SH-SY5Y (cell line): ENCODE results near the gene SLC6A16.

Experiments used
- GATA2 ChIP-seq: IDR thresholded peaks from 2 replicates; pipeline ENCODE4 v1.6.1; 2011; ENCODE audit warnings: mild to moderate bottlenecking, low read depth, low read length
- GATA3 ChIP-seq: IDR thresholded peaks from 2 replicates; pipeline ENCODE4 v1.6.1; 2011; ENCODE audit warnings: low read depth, mild to moderate bottlenecking, low read length, moderate library complexity

Gene SLC6A16

DNA sequence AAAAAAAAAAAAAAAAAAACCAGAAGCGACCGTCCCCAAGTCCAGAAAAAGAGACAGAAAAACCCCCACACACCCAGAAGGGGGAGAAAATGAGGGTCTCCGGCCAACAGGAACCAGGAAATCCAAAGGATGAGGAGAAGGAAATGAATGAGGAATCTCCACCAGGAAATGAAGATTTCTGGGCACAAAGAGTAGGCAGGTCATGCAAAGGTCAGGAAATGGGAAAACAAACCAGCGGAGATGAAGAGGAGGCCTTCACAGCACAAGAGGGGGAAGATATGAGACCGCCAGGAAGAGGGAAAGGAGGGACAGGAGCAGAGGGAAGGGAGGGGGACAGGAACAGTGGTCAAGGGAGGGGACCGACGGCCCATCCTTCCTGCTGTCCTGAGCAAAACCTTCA, 31.4 kb upstream of the SLC6A16 start:
- TF ChIP-seq GATA2 (no peak), GATA3 (no peak)

DNA sequence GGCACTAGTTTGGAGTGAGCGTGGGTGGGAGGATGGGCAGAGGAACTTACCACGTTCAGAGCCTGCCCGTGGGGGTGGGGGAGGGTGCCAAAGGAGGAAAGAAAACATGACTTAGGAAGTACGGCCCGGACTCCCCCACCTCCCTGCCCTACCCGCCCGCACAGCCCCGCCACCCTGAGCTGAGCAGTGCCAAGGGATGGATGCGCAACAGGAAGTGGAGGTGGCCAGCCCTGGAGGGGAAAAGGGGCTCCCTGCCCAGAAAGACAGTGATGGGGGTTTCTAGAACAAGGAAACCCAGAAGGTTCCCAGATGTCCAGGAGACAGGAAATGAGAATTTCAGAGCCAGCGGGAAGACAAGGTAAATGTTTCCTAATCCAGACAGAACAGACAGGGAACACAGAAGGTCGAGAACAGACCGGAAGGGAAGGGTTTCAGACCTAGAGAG, 30.9 kb upstream of the SLC6A16 start:
- TF ChIP-seq GATA2 (no peak), GATA3 (no peak)

DNA sequence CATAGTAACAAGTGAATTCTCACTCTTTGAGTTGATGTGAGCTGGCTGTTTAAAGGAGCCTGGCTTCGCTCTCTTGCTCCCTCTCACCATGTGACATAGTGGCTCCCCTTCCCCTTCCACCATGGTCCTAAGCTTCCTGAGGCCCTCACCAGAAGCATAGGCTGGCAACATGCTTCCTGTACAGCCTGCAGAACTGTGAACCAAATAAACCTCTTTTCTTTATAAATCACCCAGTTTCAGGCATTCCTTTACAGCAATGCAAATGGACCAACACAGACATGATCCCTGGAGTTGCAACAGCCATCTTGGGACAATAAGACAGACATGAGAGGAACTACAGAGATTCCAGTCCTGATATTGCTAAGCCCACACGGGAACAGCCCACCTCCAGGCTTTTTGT, 24.6 kb upstream of the SLC6A16 start:
- TF ChIP-seq GATA3 (no peak), GATA2 (no peak)

DNA sequence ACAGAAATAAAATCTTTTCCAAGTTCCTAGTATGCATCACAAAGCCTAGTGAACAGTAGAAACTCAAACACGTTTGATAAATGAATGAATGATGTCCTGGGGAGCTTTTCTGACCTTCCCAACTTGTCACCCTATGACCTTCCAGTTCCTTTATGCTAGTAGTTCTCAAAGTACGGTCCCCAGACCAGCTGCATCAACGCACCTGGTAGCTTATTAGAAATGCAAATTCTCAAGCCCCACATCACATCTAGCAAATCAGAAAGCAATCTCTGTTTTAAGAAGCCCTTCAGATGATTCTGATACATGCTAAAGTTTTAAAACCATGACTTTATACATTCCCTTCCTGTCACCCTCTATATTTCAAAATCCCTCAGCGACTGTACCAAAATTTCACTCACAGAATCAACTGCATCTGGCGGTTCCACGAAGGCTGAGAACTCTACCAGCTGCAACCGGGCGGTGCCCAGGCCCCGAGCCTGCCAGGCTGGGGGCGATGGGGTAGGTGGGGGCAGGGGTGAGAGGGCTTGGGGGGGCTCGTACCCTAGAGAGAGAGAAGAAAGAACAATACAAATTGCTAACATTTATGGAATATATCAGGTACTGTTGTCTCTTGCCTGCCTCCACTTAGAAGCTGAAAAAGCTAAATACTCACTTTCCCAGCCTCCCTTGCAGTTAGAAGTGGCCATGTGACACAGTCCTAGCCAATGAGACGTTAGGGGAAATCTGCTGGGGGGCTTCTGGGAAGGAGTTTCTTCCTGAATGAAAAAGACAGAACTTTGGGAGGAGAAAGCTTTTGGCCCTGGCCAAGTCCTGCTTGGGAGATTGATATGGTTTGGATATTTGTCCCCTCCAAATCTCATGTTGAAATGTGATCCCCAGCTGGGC, 23.6 kb upstream of the SLC6A16 start:
- TF ChIP-seq GATA2 (no peak), GATA3 (no peak)

DNA sequence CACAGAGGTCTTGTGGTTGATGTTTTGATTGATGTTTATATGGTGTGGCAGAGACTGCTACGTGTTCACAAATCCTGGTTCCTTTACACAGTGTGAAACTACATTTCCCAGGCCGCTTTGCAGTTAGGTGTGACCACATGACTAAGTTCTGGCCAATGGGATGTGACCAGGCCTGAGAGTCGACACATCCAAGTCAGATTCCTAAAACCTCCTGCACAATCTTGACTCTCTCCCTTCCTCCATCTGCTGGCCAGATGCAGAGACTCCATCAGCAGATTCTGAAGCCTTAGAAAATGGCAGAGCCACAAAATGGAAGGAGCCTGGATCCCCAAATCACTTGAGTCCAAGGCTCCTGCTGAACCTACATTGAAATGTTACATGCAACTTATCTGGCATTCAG, 22.8 kb upstream of the SLC6A16 start:
- TF ChIP-seq GATA3, result no peak
- no peak for TF ChIP-seq GATA2

DNA sequence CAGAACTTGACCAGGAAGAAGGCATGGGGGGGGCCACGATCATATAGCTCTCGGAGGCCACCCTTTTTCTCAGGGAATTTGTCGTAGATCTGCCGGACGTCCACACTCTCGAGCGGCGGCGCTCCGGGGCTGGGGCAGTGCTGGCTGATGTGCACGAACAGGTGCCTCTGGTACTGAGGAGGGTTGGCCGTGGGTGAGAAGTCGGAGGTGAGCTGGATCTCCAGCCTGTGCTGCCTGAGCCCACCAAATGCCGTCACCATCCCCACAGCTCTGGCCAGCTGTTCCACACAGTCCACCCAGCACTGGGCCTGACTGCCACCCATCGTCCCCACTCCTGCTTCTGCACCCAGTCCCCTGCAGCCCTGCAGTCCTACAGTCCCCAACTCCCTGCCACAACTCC, 22.2 kb upstream of the SLC6A16 start:
- TF ChIP-seq GATA2 (no peak), GATA3 (no peak)

DNA sequence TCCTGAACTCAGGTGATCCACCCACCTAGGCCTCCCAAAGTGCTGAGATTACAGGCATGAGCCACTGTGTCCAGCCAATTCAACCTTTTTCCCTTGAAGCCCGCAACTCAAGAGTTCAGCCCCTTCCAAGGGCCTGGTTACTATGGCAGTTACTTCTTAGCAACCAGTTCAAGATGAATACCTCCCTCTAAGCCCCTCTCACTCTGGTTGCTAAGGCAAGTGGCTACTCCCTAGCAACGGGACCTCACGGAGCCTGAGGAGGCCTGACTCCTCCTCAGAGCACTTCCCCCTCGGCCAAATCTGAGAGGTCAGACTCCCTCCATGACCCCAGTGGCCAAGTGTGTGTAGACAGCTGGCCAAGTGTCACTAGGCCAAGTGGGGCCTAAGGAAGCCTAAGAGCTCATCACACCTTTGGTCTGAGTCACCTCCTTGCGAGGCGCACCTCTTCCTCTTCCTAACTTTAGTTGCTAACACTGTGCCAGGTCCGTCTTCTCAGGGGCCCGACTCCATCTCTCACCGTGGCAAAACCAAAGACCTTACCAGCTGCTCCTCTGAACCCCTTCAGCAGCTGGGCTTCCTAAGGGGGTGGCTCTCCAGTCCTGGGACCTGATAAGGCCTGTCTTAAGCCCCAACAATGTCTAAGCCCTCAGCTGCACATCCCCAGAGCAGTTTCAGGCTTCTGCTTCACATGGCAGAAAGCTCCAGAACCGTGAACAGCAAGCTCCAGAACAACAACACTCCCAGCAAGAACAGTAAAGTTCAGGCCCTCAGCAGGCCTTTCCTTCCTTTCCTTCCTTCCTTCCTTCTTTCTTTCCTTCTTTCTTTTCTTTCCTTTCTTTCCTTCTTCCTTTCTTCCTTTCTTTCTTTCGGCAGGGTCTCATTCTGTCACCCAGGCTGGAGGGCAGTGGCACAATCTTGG, 19.8 kb upstream of the SLC6A16 start:
- no peak for TF ChIP-seq GATA2
- TF ChIP-seq GATA3, result no peak

DNA sequence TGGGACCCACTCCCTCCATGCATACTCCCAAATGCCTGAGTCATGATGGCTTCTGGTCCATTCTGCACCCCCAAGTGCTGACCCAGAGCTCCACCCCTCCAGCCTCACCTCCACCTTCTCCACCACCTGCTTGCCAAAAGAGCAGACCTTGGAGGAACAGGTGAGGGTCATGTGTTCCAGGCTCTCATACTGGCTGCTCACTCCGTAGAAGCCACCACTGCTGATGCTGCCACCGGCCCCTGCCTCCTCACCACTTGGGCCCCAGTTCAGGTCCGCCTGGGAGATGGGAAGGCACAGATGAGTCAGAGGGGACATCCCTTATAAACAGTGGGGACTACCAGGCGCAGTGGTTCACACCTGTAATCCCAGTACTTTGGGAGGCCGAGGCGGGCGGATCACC, 18.1 kb upstream of the SLC6A16 start:
- TF ChIP-seq GATA3 (no peak), GATA2 (no peak)

DNA sequence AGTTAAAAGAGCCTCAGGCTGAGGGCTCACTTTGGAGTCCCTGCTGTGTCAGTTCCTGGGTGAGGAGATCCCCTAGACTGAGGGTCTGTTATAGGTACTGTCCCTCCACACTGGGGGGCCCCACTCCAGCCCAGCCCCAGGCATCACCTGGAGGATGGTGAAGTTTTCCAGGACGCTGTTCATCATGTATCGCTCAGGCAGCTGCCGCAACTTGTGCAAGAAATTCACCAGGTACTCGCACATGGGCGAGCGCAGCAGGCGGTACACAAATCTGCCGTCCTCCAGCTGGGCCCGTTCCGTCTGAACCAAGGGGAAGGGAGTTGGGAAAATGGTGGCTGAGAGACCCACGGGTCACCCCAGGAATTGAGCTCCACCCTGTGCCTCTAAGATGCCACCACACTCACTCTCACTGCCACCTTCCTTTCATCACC, 17.3 kb upstream of the SLC6A16 start:
- TF ChIP-seq GATA2 (no peak), GATA3 (no peak)

DNA sequence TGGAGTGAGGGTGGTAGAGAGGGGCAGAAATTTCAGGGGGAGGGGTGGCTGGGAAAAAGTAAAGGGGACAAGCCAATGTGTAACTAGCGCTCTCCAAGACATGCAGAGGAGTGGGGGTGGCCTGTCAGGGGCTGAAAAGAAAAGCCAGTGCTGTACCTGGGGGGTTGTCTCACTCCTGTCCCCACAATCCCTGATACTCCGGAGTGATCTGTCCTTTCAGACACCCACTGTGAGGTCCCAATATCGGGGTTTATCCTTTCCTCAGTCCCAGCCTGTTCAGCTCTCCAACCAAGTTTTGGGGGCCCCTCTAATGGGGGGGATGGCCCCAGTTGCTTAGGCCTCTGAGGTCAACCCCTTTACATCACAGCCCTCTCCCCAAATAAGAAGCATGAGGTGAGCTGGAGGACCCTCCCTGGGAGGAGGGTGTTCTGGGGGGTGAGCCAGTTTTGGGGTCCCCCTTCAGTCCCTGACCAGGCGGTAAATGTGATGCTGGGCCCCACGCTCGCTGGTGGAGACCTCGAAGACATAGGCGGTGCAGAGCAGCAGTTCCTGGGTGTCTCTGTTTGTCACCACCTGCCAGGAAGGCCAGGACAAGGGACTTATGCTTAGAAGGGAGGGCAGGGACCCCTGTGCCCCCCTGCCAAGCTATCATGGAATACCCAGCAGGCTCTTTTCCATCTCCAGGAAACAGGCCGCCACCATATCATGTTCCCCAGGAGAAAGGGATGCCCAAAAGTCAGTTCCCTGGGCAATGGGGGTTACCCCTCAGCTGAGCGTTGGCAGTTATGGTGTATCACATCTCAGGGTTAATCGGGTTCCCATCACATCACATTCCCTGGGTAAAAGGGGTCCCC, 16.1 kb upstream of the SLC6A16 start:
- TF ChIP-seq GATA2, result no peak
- TF ChIP-seq GATA3, result no peak

DNA sequence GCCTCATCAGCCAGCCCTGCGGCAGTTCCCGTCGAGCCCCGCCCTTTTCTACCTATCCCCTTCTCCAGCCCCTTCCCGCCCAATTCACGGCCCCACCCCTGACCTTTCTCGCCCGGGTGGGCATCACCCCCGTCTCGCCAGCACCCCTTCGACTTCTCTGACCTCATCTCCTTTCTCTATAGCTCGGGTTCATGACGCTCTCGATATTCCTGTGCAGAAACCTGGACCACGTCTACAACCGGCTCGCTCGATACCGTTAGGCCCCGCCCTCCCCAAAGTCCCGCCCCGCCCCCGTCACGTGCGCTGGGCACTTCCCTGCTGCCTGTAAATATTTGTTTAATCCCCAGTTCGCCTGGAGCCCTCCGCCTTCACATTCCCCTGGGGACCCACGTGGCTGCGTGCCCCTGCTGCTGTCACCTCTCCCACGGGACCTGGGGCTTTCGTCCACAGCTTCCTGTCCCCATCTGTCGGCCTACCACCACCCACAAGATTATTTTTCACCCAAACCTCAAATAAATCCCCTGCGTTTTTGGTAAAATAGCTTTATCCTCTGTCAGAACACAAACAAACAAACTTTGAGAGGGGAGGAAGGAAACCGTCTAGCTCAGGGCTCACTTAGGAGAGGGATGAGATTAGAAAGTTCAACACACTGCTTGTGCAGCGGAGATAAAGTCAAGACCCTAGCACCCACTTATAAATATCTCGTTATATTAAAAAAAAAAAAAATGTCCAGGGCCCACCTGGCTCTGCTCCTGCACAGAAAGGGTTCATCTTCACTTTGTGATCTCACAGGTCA, 15.3 kb upstream of the SLC6A16 start:
- no peak for TF ChIP-seq GATA2
- TF ChIP-seq GATA3, result no peak

DNA sequence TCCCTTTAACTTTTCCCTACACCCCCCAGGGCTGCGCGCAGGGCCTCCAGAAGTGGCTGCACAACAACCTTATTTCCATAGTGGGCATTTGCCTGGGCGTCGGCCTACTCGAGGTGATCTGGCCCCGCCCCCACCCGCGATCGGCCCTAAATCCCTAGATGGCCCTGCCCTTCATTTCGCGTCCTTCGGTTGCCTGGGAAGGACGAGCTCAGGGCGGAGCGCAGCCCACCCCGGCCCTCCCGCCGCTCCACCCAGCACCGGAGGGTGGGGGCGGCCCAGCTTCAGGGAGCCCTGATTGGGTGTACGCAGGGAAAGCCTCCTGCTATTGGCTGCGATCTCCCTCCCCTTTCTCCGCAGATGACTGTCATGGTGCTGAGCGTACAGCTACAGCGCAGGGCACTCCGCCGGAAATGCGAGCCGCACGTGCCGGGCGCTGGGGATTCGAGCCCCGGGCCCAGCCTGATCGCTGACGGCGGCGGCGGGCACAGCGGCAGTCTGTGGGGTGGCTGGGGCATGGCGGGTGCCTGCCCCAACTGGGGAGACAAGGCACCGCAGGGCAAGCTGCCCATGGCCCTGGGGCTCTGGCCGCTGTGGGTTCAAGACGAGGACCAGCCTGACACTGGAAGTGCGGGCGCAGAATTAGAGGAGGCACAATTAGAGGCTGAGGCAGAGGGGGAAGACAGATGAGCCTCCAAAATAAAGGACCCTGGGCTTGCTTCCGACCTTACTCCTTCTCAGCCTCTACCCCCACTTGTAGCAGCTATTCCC, 14.5 kb upstream of the SLC6A16 start:
- TF ChIP-seq GATA3, result no peak
- TF ChIP-seq GATA2, result no peak
